Omental fat pad (tissue), 4 donors: Measurements from ENCODE around the gene GLIS1. TPM values are rescaled to one million over a fixed set of nuclear protein-coding genes. Genes with fewer than 3 reads are reported as not detected.
A peak's percentile ranks its signal among the peaks of the same experiment; 100 is the strongest.
"Not testable (repeated sequence)": the region's sequence is repeated elsewhere in the genome, so short reads cannot be mapped to it uniquely, and the experiment has no call there.

Experiments
- ATAC-seq: fragments of 150-250 bp; one replicate; pipeline ENCODE4 v1.9.1; 2016; ENCODE audit warnings: mild to moderate bottlenecking, moderate library complexity; ENCODE audit not compliant: low FRiP score
- DNase-seq: peaks from one replicate; pipeline ENCODE4 v3.0.0-alpha.2; 2019; ENCODE audit warnings: low spot score
- total RNA-seq, 4 donors: library from RNA; depleted of rRNA; stranded (reverse); fragments of >200 nt; gene quantifications; one replicate each; pipeline ENCODE4 v1.1.0, GENCODE V29; 2016
- TF ChIP-seq, protein P1 (sequence below), 3 donors: fragments of 450-650 bp; IDR thresholded peaks; one replicate each; pipeline ENCODE4 v1.5.1; 2016 to 2017; ENCODE audit warnings: antibody characterized with exemption in 3 of 3, mild to moderate bottlenecking in 3 of 3, moderate library complexity in 2 of 3

GLIS1 gene
- total RNA-seq, 4 donors from 2014 or later = 0.19 to 1.4 (median 0.75) TPM

DNA sequence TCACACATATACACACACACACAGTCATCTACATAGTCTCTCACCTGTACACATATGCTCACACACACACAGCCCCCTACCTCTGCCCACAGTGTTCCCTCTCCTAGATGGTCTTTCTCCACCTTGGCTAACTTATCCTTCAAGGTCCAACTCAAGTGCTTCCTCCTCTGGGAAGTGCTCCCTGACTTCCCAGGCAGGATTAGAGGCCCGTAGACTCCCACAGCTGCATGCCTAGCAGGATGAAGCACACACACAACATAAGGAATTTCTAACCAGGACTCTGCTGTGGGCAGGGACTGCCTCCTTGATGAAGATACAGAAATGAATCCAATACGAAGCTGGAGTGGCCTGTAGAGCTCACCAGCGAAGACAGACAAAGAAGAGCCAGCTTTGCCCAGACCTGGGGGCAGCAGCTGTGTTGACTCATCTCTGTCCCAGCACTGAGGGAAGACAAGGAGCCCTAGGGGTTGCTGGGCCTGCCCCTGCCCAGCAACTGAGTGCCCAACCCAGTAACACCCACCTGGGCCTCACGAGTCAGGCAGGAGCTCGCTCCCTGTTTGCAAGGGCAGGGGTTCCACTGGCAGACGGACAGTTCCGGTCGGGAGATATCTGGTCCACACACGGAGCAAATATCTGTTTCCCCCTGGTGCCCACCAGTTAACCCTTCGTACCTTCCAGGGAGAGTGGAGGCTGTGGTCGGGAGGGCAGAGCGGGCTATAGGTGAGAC, 178.9 kb downstream of the GLIS1 start:
- ATAC-seq = no peak
- peak; percentile 11 for DNase-seq
- TF ChIP-seq, protein P1, sequence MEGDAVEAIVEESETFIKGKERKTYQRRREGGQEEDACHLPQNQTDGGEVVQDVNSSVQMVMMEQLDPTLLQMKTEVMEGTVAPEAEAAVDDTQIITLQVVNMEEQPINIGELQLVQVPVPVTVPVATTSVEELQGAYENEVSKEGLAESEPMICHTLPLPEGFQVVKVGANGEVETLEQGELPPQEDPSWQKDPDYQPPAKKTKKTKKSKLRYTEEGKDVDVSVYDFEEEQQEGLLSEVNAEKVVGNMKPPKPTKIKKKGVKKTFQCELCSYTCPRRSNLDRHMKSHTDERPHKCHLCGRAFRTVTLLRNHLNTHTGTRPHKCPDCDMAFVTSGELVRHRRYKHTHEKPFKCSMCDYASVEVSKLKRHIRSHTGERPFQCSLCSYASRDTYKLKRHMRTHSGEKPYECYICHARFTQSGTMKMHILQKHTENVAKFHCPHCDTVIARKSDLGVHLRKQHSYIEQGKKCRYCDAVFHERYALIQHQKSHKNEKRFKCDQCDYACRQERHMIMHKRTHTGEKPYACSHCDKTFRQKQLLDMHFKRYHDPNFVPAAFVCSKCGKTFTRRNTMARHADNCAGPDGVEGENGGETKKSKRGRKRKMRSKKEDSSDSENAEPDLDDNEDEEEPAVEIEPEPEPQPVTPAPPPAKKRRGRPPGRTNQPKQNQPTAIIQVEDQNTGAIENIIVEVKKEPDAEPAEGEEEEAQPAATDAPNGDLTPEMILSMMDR (IDR thresholded peaks at IDR 0.05) = no peak

DNA sequence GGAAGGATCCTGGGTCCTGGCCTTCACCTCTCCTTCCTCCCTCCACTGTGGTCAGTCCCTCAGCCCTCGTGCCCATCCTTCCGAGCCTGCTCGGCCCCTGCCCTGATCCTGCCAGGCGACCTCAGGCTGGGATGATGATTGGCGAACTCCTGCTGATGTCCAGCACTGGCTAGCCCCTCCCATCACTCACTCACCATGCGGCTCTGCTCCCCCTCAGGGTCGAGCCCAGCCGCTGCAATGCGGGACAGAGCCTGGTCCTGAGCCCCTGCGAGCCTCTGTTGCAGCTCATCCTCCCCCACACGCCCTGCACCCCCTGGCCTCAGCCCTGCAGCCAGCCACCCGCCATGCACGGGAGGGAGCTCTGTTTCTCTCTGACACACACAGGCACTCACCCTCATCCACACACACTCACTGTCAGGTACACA, 179.6 kb downstream of the GLIS1 start:
- DNase-seq (peak; percentile 14), ATAC-seq (no peak)
- TF ChIP-seq, protein P1 (IDR thresholded peaks at IDR 0.05) = no peak

DNA sequence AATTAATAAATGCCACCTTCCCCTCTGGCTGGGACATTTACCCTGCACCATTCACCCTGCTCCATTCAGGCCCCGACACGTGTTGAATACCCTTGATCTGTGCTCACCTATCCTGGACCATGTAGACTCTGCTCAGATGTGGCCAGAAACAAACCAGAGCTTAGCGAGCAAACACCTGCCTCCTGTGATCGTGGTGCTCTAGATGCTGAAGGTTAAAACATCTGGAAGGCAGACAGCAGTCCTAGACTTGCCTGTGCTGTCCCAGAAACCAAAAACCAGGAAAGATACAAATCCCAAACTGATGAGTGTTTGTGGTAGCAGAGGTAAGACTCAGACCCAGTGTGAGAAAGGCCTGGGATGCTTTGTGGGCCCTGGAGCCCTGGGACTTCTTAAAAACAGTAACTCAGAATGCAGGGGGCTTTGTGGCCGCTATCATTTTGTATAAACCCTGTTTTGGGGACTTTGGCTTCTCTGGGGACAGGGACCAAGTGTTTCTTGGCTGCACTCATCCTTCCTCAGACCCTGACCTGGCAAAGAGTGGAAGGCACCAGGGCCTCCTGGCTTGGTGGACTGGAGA, 180.1 kb downstream of the GLIS1 start:
- TF ChIP-seq, protein P1 (IDR thresholded peaks at IDR 0.05) = no peak
- DNase-seq (no peak), ATAC-seq (no peak)

DNA sequence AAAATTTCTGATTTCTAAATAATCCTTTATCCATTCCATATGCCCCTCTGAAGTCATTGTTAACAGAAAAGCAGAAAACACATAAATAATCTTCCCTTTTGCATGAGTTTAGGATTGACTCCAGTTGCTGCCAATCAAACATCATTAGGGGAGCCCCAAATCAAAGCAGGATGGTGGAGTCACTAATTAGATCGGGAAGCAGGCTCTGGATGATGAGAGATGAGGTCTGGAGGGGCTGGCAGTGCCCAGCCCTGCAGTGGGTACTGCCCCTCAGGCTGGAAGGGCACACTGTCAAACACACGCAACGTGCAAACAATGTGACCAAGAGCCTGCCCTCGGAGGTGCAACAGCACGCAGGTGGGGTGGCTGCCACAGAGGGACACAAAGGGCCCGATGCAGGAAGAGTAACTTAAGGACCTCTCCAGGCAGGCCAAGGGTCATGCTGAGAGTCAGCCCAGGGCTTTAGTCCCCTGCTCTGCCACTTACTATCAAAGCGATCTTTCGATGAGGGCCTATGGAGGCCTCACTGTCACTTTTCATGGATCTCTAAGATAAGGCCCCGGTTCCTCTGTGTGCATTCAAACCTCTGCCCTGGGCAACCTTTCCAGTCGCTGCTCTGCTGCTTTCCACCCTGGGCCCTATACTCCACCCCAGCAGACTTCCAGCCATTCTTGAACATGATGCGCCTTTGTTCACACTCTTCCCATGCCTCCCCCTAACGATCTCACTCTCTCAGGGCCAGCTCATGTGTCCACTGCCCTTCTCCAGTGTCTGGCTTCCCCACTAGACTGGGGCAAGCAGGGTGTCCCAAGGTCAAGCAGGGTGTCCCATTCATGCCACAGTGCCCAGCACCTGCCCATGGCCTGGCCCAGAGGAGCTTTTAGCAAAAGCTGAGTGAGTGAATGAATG, 180.9 kb downstream of the GLIS1 start:
- TF ChIP-seq, protein P1 (IDR thresholded peaks at IDR 0.05) = no peak
- ATAC-seq (no peak), DNase-seq (no peak)

DNA sequence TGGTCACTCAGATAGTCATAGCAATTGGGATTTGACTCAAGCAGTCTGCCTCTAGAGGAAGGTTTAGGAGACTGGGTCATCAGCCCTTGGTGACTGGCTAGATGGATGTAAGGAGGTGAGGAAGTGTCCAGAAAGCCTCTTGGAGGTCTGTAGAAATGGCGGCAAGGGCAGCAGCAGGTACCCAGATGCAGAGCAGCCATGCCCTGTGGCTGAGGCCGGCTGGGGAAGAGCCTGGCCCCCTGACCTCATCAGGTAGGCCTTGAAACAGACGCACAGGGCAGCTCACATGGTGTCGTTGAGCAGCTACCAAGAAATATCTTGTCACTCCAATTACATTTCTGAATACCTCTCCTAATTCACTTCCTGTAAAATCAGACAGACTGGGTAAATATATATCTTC, 181.6 kb downstream of the GLIS1 start:
- ATAC-seq (no peak), DNase-seq (no peak)

DNA sequence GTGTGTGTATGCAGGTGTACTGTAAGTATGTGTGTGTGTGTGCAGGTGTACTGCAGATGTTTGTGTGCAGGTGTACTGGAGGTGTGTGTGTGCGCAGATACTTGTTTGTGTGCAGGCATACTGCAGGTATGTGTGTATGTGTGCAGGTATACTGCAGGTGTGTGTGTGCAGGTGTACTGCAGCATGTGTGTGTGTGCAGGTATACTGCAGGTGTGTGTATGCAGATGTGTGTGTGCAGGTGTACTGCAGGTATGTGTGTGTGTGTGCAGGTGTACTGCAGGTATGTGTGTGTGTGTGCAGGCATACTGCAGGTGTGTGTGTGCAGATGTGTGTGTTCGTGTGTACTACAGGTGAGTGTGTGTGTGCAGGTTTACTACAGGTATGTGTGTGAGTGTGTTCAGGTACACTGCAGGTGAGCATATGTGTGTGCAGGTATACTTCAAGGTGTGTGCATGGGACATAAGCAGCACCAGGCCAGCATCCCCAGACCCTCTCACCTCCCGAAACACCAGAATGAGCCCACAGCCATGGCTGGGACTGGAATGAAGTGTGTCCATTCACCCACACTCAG, 182.2 kb downstream of the GLIS1 start:
- DNase-seq (peak; percentile 6), ATAC-seq (no peak)
- TF ChIP-seq, protein P1 (IDR thresholded peaks at IDR 0.05) = no peak

More for the DNA sequence above, 181.6 kb downstream of the GLIS1 start:
- TF ChIP-seq, protein P1 (IDR thresholded peaks at IDR 0.05) = no peak

DNA sequence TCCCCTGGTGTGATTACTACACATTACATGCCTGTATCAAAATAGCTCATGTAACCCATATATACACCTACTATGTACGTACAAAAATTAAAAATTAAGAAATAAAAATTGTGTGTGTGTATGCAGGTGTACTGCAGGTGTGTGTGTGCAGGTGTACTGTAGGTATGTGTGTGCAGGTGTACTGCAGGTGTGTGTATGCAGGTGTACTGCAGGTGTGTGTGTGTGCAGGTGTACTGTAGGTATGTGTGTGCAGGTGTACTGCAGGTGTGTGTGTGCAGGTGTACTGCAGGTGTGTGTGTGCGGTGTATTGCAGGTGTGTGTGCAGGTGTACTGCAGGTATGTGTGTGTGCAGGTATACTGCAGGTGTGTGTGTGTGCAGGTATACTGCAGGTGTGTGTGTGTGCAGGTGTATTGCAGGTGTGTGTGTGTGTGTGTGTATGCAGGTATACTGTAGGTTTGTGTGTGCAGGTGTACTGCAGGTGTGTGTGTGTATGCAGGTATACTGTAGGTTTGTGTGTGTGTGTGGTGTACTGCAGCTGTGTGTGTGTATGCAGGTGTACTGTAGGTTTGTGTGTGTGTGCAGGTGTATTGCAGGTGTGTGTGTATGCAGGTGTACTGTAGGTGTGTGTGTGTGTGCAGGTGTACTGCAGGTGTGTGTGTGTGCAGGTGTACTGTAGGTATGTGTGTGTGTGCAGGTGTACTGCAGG, 183.2 kb downstream of the GLIS1 start:
- peak; percentile 4 for DNase-seq
- not testable (repeated sequence) for ATAC-seq
